GM19099 (cell line): ENCODE results near the gene MED23.

Experiments used
- POLR2A ChIP-seq: IDR thresholded peaks from 3 replicates; pipeline ENCODE4 v1.6.1; 2011; ENCODE audit warnings: low read depth; ENCODE audit not compliant: insufficient read length; ENCODE audit errors: extremely low read depth

MED23 gene

GRCh38 chr6:131558922-131559321, 69.1 kb downstream of the MED23 start:
- TF ChIP-seq POLR2A: no peak

- TF ChIP-seq POLR2A: no peak
Measured at GRCh38 chr6:131555992-131556391, 72.0 kb downstream of the MED23 start.

GRCh38 chr6:131552572-131552971, 75.5 kb downstream of the MED23 start:
- TF ChIP-seq POLR2A: no peak

- no peak for TF ChIP-seq POLR2A
Measured at GRCh38 chr6:131551902-131552301, 76.1 kb downstream of the MED23 start.

- TF ChIP-seq POLR2A: no peak
Measured at GRCh38 chr6:131549811-131550210, 78.2 kb downstream of the MED23 start.

- no peak for TF ChIP-seq POLR2A
Measured at GRCh38 chr6:131548441-131548840, 79.6 kb downstream of the MED23 start.

- TF ChIP-seq POLR2A: no peak
Measured at GRCh38 chr6:131547488-131547887, 80.6 kb downstream of the MED23 start.

- TF ChIP-seq POLR2A: no peak
Measured at GRCh38 chr6:131545317-131545716, 82.7 kb downstream of the MED23 start.

- no peak for TF ChIP-seq POLR2A
Measured at GRCh38 chr6:131532580-131533039, 95.4 kb downstream of the MED23 start.

- TF ChIP-seq POLR2A: no peak
Measured at GRCh38 chr6:131524695-131525336, 103.2 kb downstream of the MED23 start.

GRCh38 chr6:131523988-131524673, 103.9 kb downstream of the MED23 start:
- no peak for TF ChIP-seq POLR2A
